ENCODE results near the gene TOMM20.

DNA sequence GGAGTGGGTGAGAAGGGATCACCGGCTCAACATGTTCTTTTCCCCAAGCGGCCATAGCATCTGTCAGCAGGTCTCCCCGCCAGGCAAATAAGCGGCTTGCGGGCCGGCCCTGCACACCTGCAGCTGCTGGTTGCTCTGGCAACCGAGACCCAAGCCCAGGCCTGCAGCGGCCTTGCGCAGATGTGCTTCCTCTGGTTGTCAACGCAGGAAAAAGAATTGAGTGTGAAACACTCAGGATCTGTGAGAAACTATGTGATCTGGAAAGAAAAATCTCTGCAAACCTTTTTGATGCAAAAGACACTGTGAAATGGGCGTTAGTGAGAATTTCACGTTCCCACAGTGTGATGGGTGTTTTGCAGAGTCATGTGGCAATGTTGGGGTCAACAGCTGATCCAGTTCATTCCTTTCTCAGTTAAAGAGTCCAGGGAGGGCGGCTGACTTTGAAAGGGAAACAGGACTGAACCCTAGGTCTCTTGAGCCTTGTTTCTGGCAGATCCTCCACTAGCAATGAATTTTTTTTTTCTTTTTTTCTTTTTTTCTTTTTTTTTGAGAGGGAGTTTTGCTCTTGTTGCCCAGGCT is 28.4 kb downstream of the TOMM20 start:
- TF ChIP-seq, protein P1, sequence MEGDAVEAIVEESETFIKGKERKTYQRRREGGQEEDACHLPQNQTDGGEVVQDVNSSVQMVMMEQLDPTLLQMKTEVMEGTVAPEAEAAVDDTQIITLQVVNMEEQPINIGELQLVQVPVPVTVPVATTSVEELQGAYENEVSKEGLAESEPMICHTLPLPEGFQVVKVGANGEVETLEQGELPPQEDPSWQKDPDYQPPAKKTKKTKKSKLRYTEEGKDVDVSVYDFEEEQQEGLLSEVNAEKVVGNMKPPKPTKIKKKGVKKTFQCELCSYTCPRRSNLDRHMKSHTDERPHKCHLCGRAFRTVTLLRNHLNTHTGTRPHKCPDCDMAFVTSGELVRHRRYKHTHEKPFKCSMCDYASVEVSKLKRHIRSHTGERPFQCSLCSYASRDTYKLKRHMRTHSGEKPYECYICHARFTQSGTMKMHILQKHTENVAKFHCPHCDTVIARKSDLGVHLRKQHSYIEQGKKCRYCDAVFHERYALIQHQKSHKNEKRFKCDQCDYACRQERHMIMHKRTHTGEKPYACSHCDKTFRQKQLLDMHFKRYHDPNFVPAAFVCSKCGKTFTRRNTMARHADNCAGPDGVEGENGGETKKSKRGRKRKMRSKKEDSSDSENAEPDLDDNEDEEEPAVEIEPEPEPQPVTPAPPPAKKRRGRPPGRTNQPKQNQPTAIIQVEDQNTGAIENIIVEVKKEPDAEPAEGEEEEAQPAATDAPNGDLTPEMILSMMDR (IDR thresholded peaks at IDR 0.05; ENCODE audit: low read length): no peak
- TF ChIP-seq EZH2phosphoT487 (IDR thresholded peaks at IDR 0.05; ENCODE audit: low read length): no peak
